ENCODE data around the gene UBE2N.

UBE2N gene

GRCh38 chr12:93430280-93430679 lies 11.5 kb downstream of the UBE2N start:
- Histone ChIP-seq H3K79me2 (peaks cover 49% of the 10 kb centered on the region), H3K4me2 (ENCODE audit: low read length) (no peak overlapping the region), H3K36me3 (ENCODE audit: control insufficient read depth, insufficient read depth, low read length) (no peaks in the 10 kb centered on the region), H3K4me1 (peaks cover 25% of the 10 kb centered on the region), H3K9me3 (ENCODE audit: control insufficient read depth, low read length) (no peaks in the 10 kb centered on the region), H3K27ac (no peak overlapping the region), H2AFZ (no peak overlapping the region), H3K27me3 (ENCODE audit: control insufficient read depth, insufficient read depth, low read length) (no peaks in the 10 kb centered on the region), H3K4me3 (ENCODE audit: low read depth, low read length) (no peak overlapping the region), H3K9ac (no peak overlapping the region)
- no peak for TF ChIP-seq CTCF (IDR thresholded peaks at IDR 0.05)

GRCh38 chr12:93429852-93430251 lies 11.9 kb downstream of the UBE2N start:
- H2AFZ ChIP-seq = no peak overlapping the region
- H3K4me2 ChIP-seq (ENCODE audit: low read length) = no peak overlapping the region
- no peaks in the 10 kb centered on the region for H3K9me3 ChIP-seq (ENCODE audit: control insufficient read depth, low read length)
- no peak overlapping the region for H3K4me3 ChIP-seq (ENCODE audit: low read depth, low read length)
- peaks cover 49% of the 10 kb centered on the region for H3K79me2 ChIP-seq
- TF ChIP-seq CTCF (IDR thresholded peaks at IDR 0.05) = no peak
- H3K27me3 ChIP-seq (ENCODE audit: control insufficient read depth, insufficient read depth, low read length) = no peaks in the 10 kb centered on the region
- H3K9ac ChIP-seq = no peak overlapping the region
- no peaks in the 10 kb centered on the region for H3K36me3 ChIP-seq (ENCODE audit: control insufficient read depth, insufficient read depth, low read length)
- no peak overlapping the region for H3K27ac ChIP-seq
- H3K4me1 ChIP-seq = peaks cover 29% of the 10 kb centered on the region

GRCh38 chr12:93429448-93429847 lies 12.3 kb downstream of the UBE2N start:
- Histone ChIP-seq H3K36me3 (ENCODE audit: control insufficient read depth, insufficient read depth, low read length) (no peaks in the 10 kb centered on the region), H3K4me2 (ENCODE audit: low read length) (no peak overlapping the region), H3K4me1 (peaks cover 30% of the 10 kb centered on the region), H3K9me3 (ENCODE audit: control insufficient read depth, low read length) (no peaks in the 10 kb centered on the region), H3K9ac (no peak overlapping the region), H3K27ac (no peak overlapping the region), H2AFZ (no peak overlapping the region), H3K4me3 (ENCODE audit: low read depth, low read length) (no peak overlapping the region), H3K79me2 (peaks cover 50% of the 10 kb centered on the region), H3K27me3 (ENCODE audit: control insufficient read depth, insufficient read depth, low read length) (no peaks in the 10 kb centered on the region)
- no peak for TF ChIP-seq CTCF (IDR thresholded peaks at IDR 0.05)

- Histone ChIP-seq H3K79me2 (peaks cover 47% of the 10 kb centered on the region), H3K9me3 (ENCODE audit: control insufficient read depth, low read length) (no peaks in the 10 kb centered on the region), H3K4me1 (peaks cover 32% of the 10 kb centered on the region), H3K27me3 (ENCODE audit: control insufficient read depth, insufficient read depth, low read length) (no peaks in the 10 kb centered on the region), H3K36me3 (ENCODE audit: control insufficient read depth, insufficient read depth, low read length) (no peaks in the 10 kb centered on the region), H3K27ac (peak overlapping the region; percentile 25), H3K4me2 (ENCODE audit: low read length) (no peak overlapping the region), H3K4me3 (ENCODE audit: low read depth, low read length) (no peak overlapping the region), H3K9ac (no peak overlapping the region), H2AFZ (no peak overlapping the region)
- TF ChIP-seq CTCF (IDR thresholded peaks at IDR 0.05) = no peak
Observed at GRCh38 chr12:93427779-93428564, 13.8 kb downstream of the UBE2N start.

- H3K36me3 ChIP-seq (ENCODE audit: control insufficient read depth, insufficient read depth, low read length) = no peaks in the 10 kb centered on the region
- peak overlapping the region; percentile 30 for H3K27ac ChIP-seq
- no peak overlapping the region for H3K9ac ChIP-seq
- TF ChIP-seq CTCF (IDR thresholded peaks at IDR 0.05) = no peak
- no peak overlapping the region for H2AFZ ChIP-seq
- peaks cover 38% of the 10 kb centered on the region for H3K79me2 ChIP-seq
- no peaks in the 10 kb centered on the region for H3K27me3 ChIP-seq (ENCODE audit: control insufficient read depth, insufficient read depth, low read length)
- peak overlapping the region; percentile 13 for H3K4me2 ChIP-seq (ENCODE audit: low read length)
- H3K4me3 ChIP-seq (ENCODE audit: low read depth, low read length) = no peak overlapping the region
- H3K4me1 ChIP-seq = peaks cover 32% of the 10 kb centered on the region
- H3K9me3 ChIP-seq (ENCODE audit: control insufficient read depth, low read length) = no peaks in the 10 kb centered on the region
Observed at GRCh38 chr12:93426412-93426805, 15.3 kb downstream of the UBE2N start.
